Pancreas (tissue), 10 donors: ENCODE results near the gene ALPG. TPM values are rescaled to one million over a fixed set of nuclear protein-coding genes. Genes with fewer than 3 reads are reported as not detected.
"Not testable (repeated sequence)": the region's sequence is repeated elsewhere in the genome, so short reads cannot be mapped to it uniquely, and the experiment has no call there.

Experiments used
- ATAC-seq, 4 donors: fragments of 200-7000 bp; cut with Tn5 transposase; one replicate each; pipeline versions ENCODE4 v1.8.0 to v1.9.1; 2020; ENCODE audit warnings: mild to moderate bottlenecking in 4 of 4, moderate library complexity in 4 of 4
- DNase-seq, 6 donors: peaks; one replicate each; pipeline ENCODE4 v3.0.0-alpha.2; 2020
- FAIRE-seq: peaks from 2 replicates; lab custom pipeline; 2012; peaks lifted over from hg19 to GRCh38; lab: Jason Lieb, UNC
- H3K27ac ChIP-seq, 4 donors: fragments of 200-600 bp; sonication (generic); 1 replicate in 3 of 4; 2 replicates in 1 of 4; pipeline versions ENCODE4 v1.5.0 to v1.8.0; 2020
- H3K27me3 ChIP-seq, 4 donors: fragments of 200-600 bp; one replicate each; pipeline ENCODE4 v1.8.0; 2021
- H3K36me3 ChIP-seq, 3 donors: fragments of 200-600 bp; sonication (generic) in 1 of 3; one replicate each; pipeline versions ENCODE4 v1.5.0 to v1.8.0; 2020 to 2021
- H3K4me1 ChIP-seq, 3 donors: fragments of 200-600 bp; one replicate each; pipeline ENCODE4 v1.8.0; 2021
- H3K4me3 ChIP-seq, 4 donors: fragments of 200-600 bp; sonication (generic) in 2 of 4; one replicate each; pipeline versions ENCODE4 v1.5.0 to v1.8.0; 2020 to 2021
- H3K9me3 ChIP-seq, 4 donors: fragments of 200-600 bp; one replicate each; pipeline ENCODE4 v1.8.0; 2021
- CTCF ChIP-seq, 4 donors: fragments of 200-600 bp; sonication (generic) in 3 of 4; IDR thresholded peaks; one replicate each; pipeline versions ENCODE4 v1.5.0 to v1.8.0; 2021; ENCODE audit warnings: antibody characterized with exemption in 4 of 4
- WGBS, 2 donors: extraction: QIAGEN DNeasy Blood & Tissue Kit; methylation state at CpG; one replicate each; pipeline ENCODE4 v1.1.7; 2013; 5-methylcytosine and 5-hydroxymethylcytosine counted together
- intact Hi-C, 3 donors: fragments of 100-400 bp; cut with DNase I; formaldehyde crosslinking; loops; one replicate each; pipeline versions ENCODE4 v1.11.1 to v1.14.2; 2022
- polyA plus RNA-seq, 2 donors: library from polyadenylated mRNA; stranded (reverse); fragments of 200-250 nt; gene quantifications; one replicate each; pipeline ENCODE4 v1.2.3, GENCODE V29; 2013
- total RNA-seq, 6 donors: library from RNA; stranded (reverse); fragmentation: NEBNext Ultra II Directional in 4 of 6; extraction: Animal tissue kit (Norgen Biotek cat#: 25700) in 4 of 6; gene quantifications; one replicate each; pipeline versions ENCODE4 v1.2.1 to v1.2.4, GENCODE V29; 2021 to 2023
- donor health status: healthy with polysubstance abuse.
- donor health status: DM: no; HTN: no; CAD: no; lungs with moderate emphysema.
- donor health status: DM: no; HTN: no; CAD: no.
- donor health status: control.
- donor health status: control.
- donor health status: Bipolar disorder and iron deficiency.
- donor health status: DM: yes; HTN: yes; CAD: no.
- donor health status: DM: no; HTN: no; CAD: no.
- donor health status: DM: no; HTN: no; CAD: no.
- donor health status: DM: yes; HTN: yes; CAD: no.

ALPG gene
- total and polyA plus RNA-seq, 8 donors, result not detected

GRCh38 chr2:232448304-232448690 lies 41.7 kb downstream of the ALPG start:
- Histone ChIP-seq H3K27ac (no peak overlapping the region), H3K9me3 (no peaks in the 10 kb centered on the region), H3K36me3 (no peaks in the 10 kb centered on the region), H3K4me3 (no peak overlapping the region), H3K4me1 (no peaks in the 10 kb centered on the region), H3K27me3 (no peaks in the 10 kb centered on the region)
- no peak for TF ChIP-seq CTCF (IDR thresholded peaks at IDR 0.05)
- no peak for FAIRE-seq
- DNase-seq, result no peak
- ATAC-seq, result no peak
- intact Hi-C loops, result no loop called here
- 76 to 77% methylated on average over 10 of the region's 10 CpGs for WGBS, 2 donors

DNA sequence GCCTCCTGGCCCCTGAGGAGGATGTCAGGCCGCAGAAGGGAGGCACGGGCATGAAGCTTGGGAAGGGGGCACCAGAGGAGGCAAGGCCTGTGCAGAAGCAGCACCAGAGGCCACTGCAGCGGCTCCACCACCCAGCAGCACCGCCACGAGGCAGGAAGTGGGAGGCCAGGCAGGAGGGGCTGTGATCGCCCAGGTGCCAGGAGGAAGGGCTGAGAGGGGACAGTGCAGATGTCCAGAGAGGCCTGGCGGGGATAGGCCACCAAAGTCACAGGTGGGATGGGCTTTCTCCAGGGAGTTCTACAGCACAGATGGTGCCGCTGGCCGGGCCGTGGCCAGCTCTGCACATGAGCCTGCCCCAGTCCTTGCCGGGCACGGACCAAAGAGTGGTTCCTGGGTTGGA lies 43.3 kb downstream of the ALPG start:
- H3K4me1 ChIP-seq, result no peaks in the 10 kb centered on the region
- no peak overlapping the region for H3K27ac ChIP-seq
- 67 to 71% methylated on average over 12 of the region's 12 CpGs for WGBS, 2 donors
- TF ChIP-seq CTCF (IDR thresholded peaks at IDR 0.05), result no peak
- intact Hi-C loops, result no loop called here
- peak in 1 of 6 donors; percentile 37 for DNase-seq
- FAIRE-seq, result no peak
- H3K4me3 ChIP-seq, result no peak overlapping the region
- no peaks in the 10 kb centered on the region for H3K9me3 ChIP-seq
- no peaks in the 10 kb centered on the region for H3K27me3 ChIP-seq
- ATAC-seq, result no peak
- no peaks in the 10 kb centered on the region for H3K36me3 ChIP-seq

DNA sequence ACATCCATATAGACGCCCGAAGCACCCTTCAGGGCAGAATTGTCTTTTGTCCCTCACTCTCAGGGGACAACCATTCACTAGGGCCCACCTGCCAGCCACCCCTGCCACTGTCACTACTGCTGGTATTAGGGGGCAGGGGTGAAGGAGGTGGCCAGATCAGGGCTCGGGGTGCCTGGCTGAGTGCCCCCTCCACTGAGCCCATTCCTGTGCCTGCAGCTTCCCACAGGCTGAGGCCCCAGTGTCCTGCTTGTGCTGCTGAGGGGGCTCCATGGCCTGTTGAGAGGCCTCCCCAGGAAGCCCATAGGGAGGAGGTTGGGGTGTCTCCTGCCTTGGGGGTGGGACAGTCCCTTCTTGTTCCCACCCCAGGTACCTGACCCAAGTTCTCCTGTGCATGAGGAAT lies 45.0 kb downstream of the ALPG start:
- intact Hi-C loops, H3K27ac ChIP-seq, H3K4me1 ChIP-seq, H3K9me3 ChIP-seq, FAIRE-seq, H3K4me3 ChIP-seq, ATAC-seq, H3K36me3 ChIP-seq, DNase-seq, H3K27me3 ChIP-seq: not testable (repeated sequence)
- WGBS, 2 donors, result 74 to 89% methylated on average over 3 of the region's 3 CpGs

GRCh38 chr2:232454630-232455029 lies 48.0 kb downstream of the ALPG start:
- no peak for DNase-seq
- intact Hi-C loops, result no loop called here
- no peak overlapping the region for H3K27ac ChIP-seq
- no peaks in the 10 kb centered on the region for H3K4me1 ChIP-seq
- no peak for ATAC-seq
- H3K27me3 ChIP-seq, result no peaks in the 10 kb centered on the region
- 71 to 82% methylated on average over 9 of the region's 9 CpGs for WGBS, 2 donors
- H3K9me3 ChIP-seq, result no peaks in the 10 kb centered on the region
- no peaks in the 10 kb centered on the region for H3K36me3 ChIP-seq
- H3K4me3 ChIP-seq, result no peak overlapping the region
- TF ChIP-seq CTCF (IDR thresholded peaks at IDR 0.05), result no peak
- FAIRE-seq, result no peak

DNA sequence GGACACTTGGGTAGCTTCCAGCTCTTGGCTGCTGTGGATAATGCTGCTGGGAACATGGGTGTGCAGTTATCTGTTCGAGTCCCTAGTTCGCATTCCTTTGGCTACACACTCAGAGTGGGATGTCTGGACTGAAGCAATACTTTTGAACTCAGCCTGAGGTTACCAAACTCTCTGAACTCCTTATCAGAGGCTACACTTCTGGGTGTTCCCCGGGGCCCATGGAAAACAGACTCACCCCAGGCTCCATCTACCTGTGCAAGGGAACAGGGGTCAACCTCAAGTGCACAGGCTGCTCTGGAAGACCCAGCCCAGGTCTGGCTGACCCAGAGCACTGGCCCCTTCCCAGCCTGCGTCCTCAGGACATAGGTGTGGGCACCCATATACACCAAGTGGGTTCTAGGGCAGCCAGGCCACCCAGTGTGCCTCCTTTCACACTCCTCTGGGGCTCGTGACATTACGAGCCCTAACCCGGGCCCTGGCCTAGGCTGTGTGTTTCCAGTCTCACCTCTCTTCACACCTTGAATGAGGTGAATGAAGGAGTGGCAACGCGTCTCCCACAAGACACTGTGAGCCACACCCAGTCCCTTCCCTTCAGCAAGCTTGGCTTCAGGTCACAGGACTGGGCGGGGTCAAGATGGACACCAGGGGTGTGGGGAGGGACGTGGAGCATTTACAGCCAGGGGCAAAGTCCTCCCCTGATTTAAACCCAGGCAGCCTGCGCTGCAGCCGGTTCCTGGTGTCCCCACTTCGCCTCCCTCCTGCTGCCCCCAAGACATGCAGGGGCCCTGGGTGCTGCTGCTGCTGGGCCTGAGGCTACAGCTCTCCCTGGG lies 49.0 kb downstream of the ALPG start, which contains the start of gene ALPI:
ALPI (plus strand) TSS at position 728 of the 830 bp plus-strand sequence; CDS start at position 775, 47 bp downstream.
- Histone ChIP-seq H3K4me1 (no peaks in the 10 kb centered on the region), H3K4me3 (no peak within 1 kb of the TSS), H3K9me3 (no peaks in the 10 kb centered on the region), H3K27me3 (no peaks in the 10 kb centered on the region), H3K27ac (no peak within 1 kb of the TSS), H3K36me3 (no peaks in the 10 kb centered on the region)
- no peak for ATAC-seq
- 80 to 82% methylated on average over 14 of the region's 14 CpGs for WGBS, 2 donors
- no peak for TF ChIP-seq CTCF (IDR thresholded peaks at IDR 0.05)
- DNase-seq, result peak in 1 of 6 donors; percentile 45
- no peak for FAIRE-seq
- intact Hi-C loops, result no loop called here
